KG1 (cell line): Measurements from ENCODE around the gene SLC37A4.
A peak's percentile ranks its signal among the peaks of the same experiment; 100 is the strongest.
"Not testable (repeated sequence)": the region's sequence is repeated elsewhere in the genome, so short reads cannot be mapped to it uniquely, and the experiment has no call there.

Experiments
- DNase-seq: peaks from one replicate; lab custom pipeline; 2025; lab: John Stamatoyannopoulos, UW

SLC37A4 gene

DNA sequence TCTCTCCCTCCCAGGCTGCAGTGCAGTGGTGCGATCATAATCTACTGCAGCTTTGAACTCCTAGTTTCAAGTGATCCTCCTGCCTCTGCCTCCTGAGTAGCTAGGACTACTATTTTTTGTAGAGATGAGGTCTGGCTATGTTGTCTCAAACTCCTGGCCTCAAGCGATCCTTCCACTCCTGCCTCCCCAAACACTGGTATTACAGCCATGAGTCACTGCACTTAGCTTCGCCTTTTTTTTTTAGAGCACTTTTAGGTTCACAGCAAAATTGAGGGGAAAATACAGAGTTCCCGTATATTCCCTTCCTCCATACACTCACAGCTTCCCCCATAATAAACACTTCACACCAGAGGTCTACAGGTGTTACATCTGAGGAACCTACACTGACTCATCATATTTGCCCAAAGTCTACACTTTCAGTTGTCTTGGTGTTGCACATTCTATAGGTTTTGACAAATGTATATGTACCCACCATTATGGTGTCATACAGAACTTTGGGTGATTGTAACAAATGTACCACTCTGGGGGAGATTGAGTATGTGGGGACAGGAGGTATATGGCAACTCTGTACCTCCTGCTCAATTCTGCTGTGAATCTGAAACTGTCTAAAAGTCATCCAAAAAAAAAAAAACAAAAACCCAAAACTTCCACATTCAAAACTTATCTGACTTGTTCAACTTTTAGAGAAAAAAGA lies 11.3 kb upstream of the SLC37A4 start:
- DNase-seq, result no peak

DNA sequence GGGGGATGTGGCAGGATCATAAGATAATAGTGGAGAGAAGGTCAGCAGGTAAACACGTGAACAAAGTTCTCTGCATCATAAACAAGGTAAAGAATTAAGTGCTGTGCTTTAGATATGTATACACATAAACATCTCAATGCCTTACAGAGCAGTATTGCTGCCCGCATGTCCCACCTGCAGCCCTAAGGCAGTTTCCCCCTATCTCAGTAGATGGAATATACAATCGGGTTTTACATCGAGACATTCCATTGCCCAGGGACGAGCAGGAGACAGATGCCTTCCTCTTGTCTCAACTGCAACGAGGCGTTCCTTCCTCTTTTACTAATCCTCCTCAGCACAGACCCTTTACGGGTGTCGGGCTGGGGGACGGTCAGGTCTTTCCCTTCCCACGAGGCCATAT lies 8.8 kb upstream of the SLC37A4 start:
- DNase-seq, result not testable (repeated sequence)

DNA sequence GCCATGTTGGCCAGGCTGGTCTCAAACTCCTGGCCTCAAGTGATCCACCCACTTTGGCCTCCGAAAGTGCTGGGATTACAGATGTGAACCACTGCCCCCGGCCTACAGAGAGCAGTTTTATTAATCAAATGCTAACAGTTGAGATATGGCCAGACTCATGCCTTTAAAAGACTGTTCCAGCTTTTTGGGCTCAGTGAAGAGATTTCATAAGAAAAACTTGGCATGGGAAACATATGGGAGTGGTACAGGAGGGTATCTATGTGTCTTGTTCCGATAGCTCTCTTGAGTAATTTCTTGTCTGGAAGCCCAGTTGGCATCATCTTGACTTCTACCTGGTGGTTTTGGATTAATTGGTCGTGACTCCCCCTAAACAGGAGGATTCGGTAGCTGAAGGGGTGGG lies 8.2 kb upstream of the SLC37A4 start:
- DNase-seq, result no peak

DNA sequence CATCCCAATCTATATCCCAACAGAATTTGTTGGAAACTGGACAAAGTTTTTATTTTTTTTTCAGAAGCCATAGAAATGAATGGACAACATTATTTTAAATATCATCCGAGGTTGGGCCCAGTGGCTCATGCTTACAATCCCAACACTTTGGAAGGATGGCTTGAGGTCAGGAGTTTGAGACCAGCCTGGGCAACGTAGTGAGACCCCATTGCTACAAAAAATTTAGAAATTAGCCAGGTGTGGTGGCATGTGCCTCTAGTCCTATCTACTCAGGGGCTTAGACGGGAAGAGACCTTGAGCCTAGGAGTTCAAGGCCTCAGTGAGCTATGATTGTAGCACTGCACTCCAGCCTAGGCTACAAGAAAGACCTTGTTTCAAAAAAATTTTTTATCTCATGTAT lies 4.1 kb upstream of the SLC37A4 start:
- no peak for DNase-seq

DNA sequence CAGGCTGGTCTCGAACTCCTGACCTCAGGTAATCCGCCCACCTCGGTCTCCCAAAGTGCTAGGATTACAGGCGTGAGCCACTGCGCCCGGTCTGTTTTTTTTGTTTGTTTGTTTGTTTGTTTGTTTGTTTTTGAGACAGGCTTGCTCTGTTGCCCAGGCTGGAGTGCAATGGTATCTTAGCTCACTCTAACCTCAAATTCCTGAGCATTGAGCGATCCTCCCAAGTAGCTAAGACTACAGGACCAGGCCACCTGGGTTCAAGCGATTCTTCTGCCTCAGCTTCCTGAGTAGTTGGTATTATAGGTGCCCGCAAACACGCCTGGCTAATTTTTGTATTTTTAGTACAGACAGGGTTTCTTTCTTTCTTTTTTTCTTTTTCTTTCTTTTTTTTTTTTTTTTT lies 2.7 kb upstream of the SLC37A4 start:
- DNase-seq, result not testable (repeated sequence)

DNA sequence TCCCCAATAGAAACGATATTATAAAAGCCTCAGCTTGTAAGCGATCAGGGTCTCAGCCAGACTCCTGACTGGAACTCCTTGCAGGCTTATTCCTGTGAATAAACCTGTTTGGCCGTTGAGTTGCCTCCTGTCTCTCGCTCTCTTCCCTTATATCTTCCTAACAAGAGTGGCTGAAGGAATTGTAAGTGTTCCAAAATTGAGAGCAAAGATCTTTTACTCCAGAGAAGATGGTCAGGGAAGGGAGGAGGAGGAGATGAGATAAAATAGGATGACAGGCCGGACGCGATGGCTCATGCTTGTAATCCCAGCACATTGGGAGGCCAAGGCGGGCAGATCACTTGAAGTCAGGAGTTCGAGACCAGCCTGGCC lies 1.2 kb upstream of the SLC37A4 start:
- DNase-seq, result no peak

DNA sequence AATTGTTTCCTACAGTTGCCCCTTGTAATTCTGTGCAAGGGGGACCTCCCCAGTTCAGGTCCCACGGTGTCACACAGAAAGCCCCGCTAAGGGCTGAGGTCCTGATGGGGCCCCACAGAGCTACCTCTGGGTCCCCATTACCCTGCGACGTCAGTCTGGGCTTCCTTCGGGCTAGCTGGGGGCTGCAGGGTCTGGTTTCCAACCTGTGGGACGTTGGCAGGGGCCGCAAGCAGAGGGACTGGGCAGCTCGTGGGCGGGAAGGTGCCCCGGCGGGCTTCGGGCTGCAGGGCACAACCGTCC lies 698 bp downstream of the SLC37A4 start:
- DNase-seq, result no peak

DNA sequence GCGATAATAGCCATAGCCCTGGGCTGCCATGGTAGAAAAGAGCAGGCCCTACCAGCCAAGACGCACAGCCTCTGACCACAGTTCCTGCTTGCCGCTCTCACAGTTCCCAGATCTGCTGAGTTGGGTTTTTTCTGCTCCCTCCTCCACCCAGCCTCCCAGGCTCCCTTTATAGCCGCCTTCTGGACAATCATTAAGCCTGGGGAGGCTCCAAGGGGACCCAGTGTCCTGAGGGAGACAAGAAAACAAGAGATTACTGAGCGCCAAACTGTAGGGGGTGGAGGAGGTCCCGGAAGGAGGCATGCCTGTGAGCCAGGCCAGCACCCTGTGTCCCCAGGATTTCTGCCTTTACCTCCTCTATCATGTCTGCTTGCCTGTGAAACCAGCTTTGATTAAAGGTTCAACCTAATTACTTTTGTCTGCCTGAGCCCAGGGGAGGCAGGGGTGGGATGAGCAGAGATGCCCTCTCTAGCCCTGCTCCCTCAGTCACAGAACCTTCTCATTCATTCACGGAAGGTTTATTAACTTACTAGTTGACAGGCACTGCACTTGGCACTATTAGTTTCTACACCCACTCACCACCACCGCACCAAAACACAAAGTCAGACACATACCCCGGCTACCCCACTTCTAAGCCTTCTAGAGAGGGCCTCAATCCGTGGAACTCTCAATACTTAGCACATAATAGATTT lies 1.2 kb downstream of the SLC37A4 start:
- DNase-seq, result no peak

DNA sequence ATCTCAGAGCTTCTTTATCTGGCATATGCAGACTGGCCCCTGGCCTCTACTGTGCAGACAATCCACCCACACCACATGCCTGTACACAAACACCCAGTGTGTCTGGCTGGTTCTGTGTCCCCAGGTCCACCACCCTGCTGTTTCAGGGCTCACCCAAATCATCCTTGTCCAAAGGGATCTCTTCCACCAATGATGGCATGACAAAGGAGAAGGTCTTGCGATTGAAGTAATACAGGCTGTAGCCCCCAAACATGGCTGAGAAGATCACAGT lies 1.7 kb downstream of the SLC37A4 start:
- DNase-seq, result no peak

DNA sequence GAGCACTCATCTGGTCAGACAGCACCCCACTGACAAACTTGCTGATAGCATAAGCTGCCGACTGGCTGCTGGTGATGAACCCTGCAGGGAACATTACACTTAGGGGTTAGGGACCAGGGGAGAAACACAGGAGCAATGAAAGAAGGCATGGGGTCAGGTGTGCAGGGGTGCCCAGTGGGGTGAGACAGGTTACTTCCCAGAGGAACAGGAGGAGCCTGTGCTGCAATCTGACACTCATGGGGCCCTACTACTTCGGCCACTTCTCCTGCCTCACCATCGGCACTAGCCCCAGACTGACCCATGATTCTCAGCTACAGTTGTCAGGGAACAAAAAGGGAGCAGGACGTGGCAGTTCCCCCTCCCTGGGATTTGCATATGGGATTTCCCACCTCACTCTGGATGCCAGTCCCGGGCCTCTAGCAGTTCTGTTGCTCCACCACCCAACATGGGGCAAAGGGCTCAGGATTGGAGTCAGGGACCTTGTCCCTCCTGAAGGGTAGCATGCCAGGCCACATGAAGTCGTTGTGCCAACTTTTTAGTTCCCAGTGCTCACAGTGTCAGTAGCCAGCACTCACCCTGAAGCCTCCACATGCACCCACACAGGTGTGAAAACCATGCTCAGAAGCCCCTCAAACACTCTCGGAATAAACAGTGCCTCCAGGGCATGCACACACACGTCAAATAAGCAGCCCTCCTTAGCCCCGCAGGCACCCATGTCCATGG lies 2.2 kb downstream of the SLC37A4 start:
- no peak for DNase-seq

DNA sequence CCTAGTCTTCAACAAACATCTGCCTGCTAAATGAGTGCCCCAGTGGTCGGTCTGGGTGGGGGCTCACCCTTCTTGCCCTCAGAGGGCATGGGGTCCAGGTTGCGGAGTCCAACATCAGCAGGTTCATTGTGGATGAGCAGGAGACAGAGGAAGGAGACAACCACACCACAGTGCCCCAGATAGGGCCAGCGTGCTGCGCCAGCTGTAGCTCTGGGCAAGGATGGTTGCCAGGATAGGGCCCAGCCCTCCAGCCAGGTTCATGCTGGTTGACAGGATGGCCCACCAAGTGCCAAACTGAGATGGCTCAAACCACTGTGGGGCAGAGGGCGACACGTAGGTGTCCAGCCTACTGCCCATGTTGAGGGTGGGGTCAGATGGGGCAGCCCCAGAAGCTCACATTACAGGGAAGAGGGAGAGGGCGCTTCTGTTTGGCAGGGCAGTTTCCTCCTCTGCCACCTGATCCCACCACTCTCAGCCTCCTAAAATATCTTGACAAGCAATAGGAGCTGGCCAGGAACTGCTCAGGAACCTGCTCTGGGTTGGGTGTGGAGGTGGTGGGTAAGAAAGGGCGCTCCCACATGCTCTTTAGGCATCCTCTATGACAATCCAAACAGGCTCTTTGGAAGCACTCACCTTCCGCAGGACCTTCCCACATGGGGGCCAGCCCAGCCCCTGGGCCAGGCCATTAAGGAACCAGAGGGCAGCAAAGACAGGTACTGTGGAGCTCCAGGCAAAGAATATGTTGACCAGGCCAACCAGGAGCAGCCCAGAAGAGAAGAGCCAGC lies 2.9 kb downstream of the SLC37A4 start:
- no peak for DNase-seq

DNA sequence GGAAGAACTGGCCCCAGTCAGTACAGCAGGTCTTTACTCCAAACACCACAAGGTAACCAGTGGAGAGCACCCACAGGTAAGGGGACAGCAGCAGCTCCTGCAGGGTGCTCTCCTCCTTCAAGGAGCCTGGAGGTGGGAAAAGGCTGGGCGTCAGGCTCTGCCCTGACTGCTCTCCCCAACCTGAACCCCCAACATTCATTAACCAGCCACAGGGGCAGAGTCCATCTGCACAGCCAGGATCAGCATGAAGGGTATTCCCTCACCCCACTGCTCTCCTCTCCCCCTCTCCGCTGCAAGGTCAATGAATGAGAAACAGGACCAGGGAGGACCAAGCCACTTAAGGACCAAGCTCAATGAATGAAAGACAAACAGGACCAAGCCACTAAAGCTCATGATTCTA lies 3.7 kb downstream of the SLC37A4 start:
- DNase-seq, result no peak

DNA sequence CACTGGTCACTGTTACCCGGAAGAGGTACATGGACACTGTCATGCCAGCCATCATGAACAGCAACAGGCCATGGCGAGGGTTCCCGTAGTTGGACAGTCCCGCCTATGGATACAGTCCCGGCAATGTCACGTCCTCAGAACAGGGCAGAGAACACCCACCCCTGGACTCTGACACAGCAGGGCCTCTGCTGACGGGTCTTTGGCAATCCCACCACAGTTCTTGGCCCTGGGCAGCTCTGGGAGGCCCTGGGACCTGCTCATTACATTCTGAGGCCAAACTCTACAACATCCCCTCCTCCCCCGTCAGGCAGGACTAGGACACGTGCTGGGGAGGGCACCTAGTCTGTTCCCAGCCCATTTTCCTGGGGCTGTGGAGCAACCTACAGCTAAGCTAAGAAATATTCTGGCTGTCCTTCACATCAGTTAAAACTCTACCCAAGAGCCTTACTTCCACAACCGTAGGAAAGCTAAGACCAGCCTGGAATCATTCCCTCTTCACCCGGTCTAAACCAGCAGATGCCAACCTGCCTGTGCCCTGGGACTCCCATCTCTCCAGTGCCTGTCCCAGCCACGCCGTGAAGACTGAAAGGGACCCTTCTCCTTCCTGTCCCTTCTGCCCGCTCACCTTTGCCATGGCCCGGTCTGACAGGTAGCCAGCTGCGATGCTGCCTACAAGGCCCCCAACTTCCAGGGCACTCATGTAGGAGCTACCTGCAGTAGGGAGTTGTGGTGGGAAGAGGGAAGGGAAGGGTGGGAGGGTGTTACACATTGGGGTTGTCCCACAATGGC lies 4.5 kb downstream of the SLC37A4 start:
- no peak for DNase-seq

DNA sequence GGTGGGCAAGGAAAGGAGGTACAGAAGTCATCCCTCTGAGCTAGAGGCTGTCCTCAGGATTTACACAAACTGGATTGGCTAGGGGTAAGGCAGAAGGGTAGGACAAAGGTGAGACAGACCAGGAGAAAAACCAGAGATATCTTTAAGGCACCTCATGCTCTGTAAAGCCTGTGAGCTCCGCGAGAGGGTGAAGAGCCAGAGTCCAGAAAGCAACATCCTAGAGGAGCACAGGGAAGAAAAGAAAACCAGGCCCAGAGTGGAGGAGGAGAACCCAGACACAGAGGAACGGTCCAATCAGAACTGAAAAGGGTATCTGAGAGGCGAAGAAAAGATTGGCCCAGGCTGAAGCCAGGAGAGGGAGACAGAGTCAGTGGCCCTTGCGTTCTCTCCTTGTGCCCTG lies 5.1 kb downstream of the SLC37A4 start:
- DNase-seq, result no peak

DNA sequence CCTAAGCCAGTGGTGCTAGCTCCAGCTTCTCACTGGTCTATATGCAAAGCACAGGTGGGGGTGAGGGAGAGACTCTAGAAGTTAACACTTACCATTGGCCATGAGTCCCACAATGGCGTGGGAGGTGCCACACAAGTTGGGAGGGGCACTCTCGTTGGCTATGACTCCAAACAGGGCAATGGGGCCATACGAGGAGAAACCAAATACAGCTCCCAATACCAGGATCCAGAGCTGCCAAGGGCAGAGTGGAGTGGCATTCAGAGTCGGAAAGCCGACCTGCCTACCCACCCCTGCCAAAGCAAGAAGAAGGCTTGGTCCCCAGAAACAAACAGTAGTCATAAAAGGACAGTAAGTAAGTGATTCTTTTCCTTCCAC lies 5.6 kb downstream of the SLC37A4 start:
- DNase-seq, result no peak

DNA sequence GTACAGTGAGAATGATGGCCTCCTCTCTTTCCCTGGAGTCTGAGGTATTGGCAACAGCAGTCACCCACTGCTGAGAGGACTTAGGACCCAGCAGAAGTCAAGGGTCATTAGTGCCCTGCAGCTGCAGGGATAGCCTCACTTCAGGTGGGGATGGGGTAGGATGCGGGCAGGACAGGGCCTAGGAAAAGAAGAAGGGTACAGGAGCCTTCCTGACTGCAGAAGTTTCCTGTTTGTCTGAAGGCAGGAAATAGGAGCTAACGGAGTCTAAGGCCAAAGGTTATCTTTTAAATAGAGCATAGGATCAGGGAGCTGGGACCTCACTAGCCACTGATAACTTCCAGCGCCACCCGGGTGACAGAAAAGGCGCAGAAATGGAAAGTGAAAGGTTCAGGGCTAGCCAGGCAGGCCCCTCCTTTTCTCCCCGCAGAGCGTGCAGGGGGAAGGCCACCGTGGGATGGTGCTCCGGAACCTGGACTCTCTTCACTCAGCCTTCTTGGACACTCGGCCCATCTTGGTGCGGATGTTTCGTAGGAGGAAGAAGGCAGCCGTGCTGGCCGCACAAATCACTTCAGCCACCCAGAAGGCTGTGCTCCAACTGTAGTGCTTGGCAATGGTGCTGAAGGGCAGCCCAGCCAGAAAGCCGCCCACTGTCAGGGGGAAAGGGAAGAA lies 6.1 kb downstream of the SLC37A4 start:
- no peak for DNase-seq

DNA sequence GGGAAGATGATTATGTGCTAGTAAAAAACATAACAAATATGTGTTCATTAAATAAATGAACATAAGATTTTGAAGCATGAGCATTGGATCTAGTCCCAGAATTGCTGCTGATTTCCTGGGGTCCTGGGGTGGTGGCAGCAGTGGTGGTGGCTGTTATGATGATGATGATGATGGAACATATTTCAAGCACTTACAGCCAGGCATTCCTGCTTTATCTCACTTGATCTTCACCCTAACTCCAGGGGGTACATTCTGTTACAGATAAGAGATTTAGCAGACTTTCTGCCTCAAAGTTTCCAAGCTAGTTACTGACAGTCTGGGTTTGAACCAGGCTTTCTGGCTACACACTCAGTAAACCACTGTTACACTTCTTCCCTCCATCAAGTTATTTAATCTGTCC lies 6.9 kb downstream of the SLC37A4 start:
- DNase-seq, result no peak

DNA sequence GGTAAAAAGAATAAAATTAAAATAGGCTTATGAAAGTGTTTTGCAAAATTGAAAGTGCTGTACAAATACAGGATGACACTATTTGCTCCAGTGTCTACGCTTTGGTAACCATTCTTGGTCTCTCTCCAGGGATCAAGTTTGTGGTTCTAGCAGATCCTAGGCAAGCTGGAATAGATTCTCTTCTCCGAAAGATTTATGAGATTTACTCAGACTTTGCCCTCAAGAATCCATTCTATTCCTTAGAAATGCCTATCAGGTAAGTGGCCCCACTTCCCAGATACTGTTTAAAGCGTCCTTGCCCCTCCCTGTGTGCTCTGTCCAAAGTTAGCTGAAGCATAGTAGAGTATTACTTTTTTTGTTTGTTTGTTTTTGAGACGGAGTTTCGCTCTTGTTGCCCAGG lies 9.0 kb downstream of the SLC37A4 start:
- no peak for DNase-seq

DNA sequence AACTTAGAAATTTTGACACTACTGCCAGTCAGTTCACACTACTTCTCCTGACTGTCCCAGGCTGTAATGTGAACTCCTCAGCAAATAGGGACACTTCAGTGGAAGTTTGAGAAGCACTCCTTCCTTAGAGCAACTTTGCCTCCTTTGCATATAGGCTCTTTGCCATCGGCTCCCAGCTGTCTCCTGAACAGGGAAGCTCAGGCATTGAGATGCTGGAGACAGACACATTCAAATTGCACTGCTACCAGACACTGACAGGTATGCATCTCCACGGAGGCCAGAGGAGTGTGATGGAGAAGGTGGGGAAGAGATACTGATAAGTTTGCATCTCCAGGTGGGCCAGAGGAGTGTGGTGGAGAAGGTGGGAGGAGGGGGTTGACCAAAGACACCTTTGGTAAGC lies 10.7 kb downstream of the SLC37A4 start:
- no peak for DNase-seq

DNA sequence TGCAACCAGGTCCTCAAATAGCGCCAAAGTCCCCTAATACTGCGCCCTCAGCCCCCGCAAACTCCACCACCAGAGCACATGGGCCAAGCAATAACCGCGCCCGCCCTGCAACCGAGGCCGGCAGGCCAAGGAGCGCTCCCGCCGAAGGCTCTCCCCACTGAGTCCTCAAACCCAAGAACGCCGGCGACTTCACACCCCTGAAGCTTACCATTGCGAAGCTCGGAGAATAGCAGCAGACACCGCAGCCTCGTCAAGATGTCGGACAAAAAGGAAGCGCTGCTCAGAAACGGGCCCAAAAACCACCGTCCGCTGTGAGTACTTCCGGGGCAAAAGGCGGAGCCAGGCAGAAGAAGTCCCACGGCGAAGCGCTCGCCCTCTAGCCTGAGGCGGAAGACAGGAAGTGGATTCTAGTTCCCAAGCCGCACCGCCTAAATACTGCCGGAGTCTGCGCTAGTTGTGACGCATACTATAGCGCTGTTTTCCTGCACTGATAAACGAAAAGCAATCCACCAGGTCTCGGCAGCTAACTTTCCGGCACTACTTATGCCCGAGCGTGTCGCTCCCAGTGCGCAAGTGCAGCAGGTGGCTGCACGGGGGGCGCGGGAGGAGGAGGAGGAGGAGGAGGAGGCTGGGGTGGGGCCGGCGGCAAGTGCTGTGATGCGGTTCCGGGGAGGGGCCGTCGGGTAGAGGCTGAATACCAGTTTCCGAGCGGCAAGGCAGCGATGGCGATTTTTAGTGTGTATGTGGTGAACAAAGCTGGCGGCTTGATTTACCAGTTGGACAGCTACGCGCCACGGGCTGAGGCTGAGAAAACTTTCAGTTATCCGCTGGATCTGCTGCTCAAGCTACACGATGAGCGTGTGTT lies 12.4 kb downstream of the SLC37A4 start, which contains the start of the genes RPS25 and TRAPPC4:
Gene RPS25, minus strand, starts transcription at position 270 of the 865 bp plus-strand sequence. Its CDS starts 59 bp downstream, at position 211.
Gene TRAPPC4, plus strand, starts transcription at position 693 of the 865 bp plus-strand sequence. Its CDS starts 30 bp downstream, at position 723.
- peak; percentile 99 for DNase-seq
